Upper lobe of left lung (tissue), 4 donors: ENCODE data around the gene MOB3B.

Source experiments
- POLR2A ChIP-seq, 4 donors: fragments of 450-650 bp; IDR thresholded peaks; one replicate each; pipeline ENCODE4 v1.5.1; 2016 to 2017; ENCODE audit warnings: antibody characterized with exemption in 4 of 4, mild to moderate bottlenecking in 2 of 4
- TF ChIP-seq, protein P1 (sequence below), 6 experiments: fragments of 450-650 bp in 4 of 6; fragments of 200-600 bp in 2 of 6; sonication (generic) in 2 of 6; IDR thresholded peaks; one replicate each; pipeline ENCODE4 v1.5.1; 2016 to 2019; ENCODE audit warnings: antibody characterized with exemption in 6 of 6

DNA sequence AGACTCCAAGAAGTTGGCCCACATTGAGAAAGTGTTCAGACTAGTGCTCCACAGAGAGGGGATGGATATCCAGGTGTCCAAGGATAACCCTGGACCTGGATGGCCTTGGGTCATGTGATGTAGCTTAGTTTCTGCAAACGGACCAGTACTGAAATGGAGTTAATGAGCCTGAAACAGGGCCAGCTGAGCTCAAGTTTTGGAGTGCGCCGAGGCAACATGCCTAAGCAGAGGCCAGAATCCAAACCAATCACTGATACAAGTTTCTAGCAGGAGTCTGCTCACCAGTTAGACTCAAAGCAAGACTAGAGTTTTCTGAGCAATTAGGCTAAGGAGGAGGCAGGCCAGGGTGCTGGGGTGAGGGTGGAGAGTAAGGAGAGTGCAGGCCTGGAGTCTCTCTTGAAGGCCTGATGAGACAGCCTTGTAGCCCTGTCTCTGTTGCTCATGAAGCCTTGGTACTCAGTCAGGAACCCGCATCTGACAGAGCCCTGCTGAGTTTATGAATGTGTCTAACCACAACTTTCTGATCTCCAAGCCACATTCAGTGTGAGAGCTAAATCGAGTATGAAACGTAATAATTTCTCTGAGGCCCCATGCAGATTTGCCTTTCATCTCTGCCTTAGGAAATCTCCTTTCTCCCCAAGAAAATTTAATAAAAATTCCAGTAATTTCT lies 163.8 kb downstream of the MOB3B start:
- TF ChIP-seq, protein P1, sequence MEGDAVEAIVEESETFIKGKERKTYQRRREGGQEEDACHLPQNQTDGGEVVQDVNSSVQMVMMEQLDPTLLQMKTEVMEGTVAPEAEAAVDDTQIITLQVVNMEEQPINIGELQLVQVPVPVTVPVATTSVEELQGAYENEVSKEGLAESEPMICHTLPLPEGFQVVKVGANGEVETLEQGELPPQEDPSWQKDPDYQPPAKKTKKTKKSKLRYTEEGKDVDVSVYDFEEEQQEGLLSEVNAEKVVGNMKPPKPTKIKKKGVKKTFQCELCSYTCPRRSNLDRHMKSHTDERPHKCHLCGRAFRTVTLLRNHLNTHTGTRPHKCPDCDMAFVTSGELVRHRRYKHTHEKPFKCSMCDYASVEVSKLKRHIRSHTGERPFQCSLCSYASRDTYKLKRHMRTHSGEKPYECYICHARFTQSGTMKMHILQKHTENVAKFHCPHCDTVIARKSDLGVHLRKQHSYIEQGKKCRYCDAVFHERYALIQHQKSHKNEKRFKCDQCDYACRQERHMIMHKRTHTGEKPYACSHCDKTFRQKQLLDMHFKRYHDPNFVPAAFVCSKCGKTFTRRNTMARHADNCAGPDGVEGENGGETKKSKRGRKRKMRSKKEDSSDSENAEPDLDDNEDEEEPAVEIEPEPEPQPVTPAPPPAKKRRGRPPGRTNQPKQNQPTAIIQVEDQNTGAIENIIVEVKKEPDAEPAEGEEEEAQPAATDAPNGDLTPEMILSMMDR (IDR thresholded peaks at IDR 0.05), result no peak
- TF ChIP-seq POLR2A (IDR thresholded peaks at IDR 0.05), result no peak
